ENCODE results near the gene LIG3.
"Not testable (repeated sequence)": the region's sequence is repeated elsewhere in the genome, so short reads cannot be mapped to it uniquely, and the experiment has no call there.

Gene LIG3

GRCh38 chr17:34980353-34980680, at the start of gene LIG3:
TSS of gene LIG3 (plus strand) at chr17:34980512. CDS start at chr17:34983006, 2,494 bp downstream.
- peak; percentile 82 for DNase-seq

- not testable (repeated sequence) for DNase-seq
These were observed 29.5 kb upstream of the LIG3 start for GRCh38 chr17:34950780-34951179.

- DNase-seq = no peak
These were observed 21.9 kb upstream of the LIG3 start for GRCh38 chr17:34958438-34958837.

- DNase-seq = peak; percentile 81
These were observed 19.0 kb upstream of the LIG3 start, which contains the start of the genes CCT6B and ZNF830 for GRCh38 chr17:34961093-34961911. TSS of gene CCT6B (minus strand) at chr17:34961460. CDS start at chr17:34961393, 67 bp downstream. TSS of gene ZNF830 (plus strand) at chr17:34961540. CDS start at chr17:34961567, 27 bp downstream.

- DNase-seq = no peak
These were observed 6.1 kb upstream of the LIG3 start for GRCh38 chr17:34974179-34974578.

- no peak for DNase-seq
These were observed 5.2 kb upstream of the LIG3 start for GRCh38 chr17:34974794-34975785.

- no peak for DNase-seq
These were observed 1.2 kb upstream of the LIG3 start for GRCh38 chr17:34979153-34979552.

GRCh38 chr17:34979650-34980352, 511 bp upstream of the LIG3 start:
- no peak for DNase-seq

GRCh38 chr17:34980681-34981537, 597 bp downstream of the LIG3 start:
- DNase-seq = peak; percentile 78

GRCh38 chr17:34981538-34982241, 1.4 kb downstream of the LIG3 start:
- no peak for DNase-seq

GRCh38 chr17:34987232-34987631, 6.9 kb downstream of the LIG3 start:
- no peak for DNase-seq

GRCh38 chr17:34988644-34989043, 8.3 kb downstream of the LIG3 start:
- DNase-seq = no peak

GRCh38 chr17:34989473-34989872, 9.2 kb downstream of the LIG3 start:
- DNase-seq = no peak

- DNase-seq = peak; percentile 4
These were observed 10.6 kb downstream of the LIG3 start for GRCh38 chr17:34990921-34991365.

GRCh38 chr17:34991606-34992005, 11.3 kb downstream of the LIG3 start:
- DNase-seq = no peak

GRCh38 chr17:34993031-34993430, 12.7 kb downstream of the LIG3 start:
- DNase-seq = no peak

GRCh38 chr17:34996422-34997285, 16.3 kb downstream of the LIG3 start:
- no peak for DNase-seq

GRCh38 chr17:34997355-34997862, 17.1 kb downstream of the LIG3 start:
- no peak for DNase-seq

- no peak for DNase-seq
These were observed 17.9 kb downstream of the LIG3 start for GRCh38 chr17:34998205-34998604.

GRCh38 chr17:34999456-34999855, 19.1 kb downstream of the LIG3 start:
- no peak for DNase-seq
